Mammary epithelial cell (primary cell): ENCODE measurements around the gene GSTO1.

Source experiments
- EZH2 ChIP-seq: IDR thresholded peaks from 2 replicates; pipeline ENCODE4 v1.6.1; 2012; ENCODE audit warnings: low read length, inconsistent platforms, borderline replicate concordance
- TF ChIP-seq, protein P1 (sequence below), 2 donors: IDR thresholded peaks in 1 of 2; conservative IDR thresholded peaks in 1 of 2; 2 replicates each; pipeline ENCODE4 v1.5.1; 2011 to 2012; ENCODE audit warnings: inconsistent platforms in 2 of 2, low read length in 2 of 2, mild to moderate bottlenecking in 2 of 2, control low read depth in 1 of 2, low read depth in 1 of 2; ENCODE audit not compliant: insufficient read depth in 1 of 2; ENCODE audit errors: extremely low read depth in 1 of 2

- TF ChIP-seq, protein P1, sequence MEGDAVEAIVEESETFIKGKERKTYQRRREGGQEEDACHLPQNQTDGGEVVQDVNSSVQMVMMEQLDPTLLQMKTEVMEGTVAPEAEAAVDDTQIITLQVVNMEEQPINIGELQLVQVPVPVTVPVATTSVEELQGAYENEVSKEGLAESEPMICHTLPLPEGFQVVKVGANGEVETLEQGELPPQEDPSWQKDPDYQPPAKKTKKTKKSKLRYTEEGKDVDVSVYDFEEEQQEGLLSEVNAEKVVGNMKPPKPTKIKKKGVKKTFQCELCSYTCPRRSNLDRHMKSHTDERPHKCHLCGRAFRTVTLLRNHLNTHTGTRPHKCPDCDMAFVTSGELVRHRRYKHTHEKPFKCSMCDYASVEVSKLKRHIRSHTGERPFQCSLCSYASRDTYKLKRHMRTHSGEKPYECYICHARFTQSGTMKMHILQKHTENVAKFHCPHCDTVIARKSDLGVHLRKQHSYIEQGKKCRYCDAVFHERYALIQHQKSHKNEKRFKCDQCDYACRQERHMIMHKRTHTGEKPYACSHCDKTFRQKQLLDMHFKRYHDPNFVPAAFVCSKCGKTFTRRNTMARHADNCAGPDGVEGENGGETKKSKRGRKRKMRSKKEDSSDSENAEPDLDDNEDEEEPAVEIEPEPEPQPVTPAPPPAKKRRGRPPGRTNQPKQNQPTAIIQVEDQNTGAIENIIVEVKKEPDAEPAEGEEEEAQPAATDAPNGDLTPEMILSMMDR (conservative IDR thresholded peaks at IDR 0.05 in 1 of 2, IDR thresholded peaks at IDR 0.05 in 1 of 2; ENCODE audit: extremely low read depth in 1 of 2, insufficient read depth in 1 of 2, low read depth in 1 of 2, low read length in 2 of 2) = no peak
- no peak for TF ChIP-seq EZH2
Measured at GRCh38 chr10:104277785-104278184, 23.1 kb downstream of the GSTO1 start.
